HG02884 (cell line): ENCODE measurements around the gene NAGLU.
"Not testable (repeated sequence)": the region's sequence is repeated elsewhere in the genome, so short reads cannot be mapped to it uniquely, and the experiment has no call there.

Source experiments
- ATAC-seq: cut with Tn5 transposase; IDR thresholded peaks from one replicate; pipeline ENCODE4 v1.9.1; 2021; ENCODE audit warnings: mild to moderate bottlenecking, moderate library complexity; ENCODE audit not compliant: unreplicated experiment

NAGLU gene

GRCh38 chr17:42543190-42544079 lies 7.4 kb downstream of the NAGLU start:
- no peak for ATAC-seq

- no peak for ATAC-seq
These were observed 8.8 kb downstream of the NAGLU start for GRCh38 chr17:42544874-42545283.

DNA sequence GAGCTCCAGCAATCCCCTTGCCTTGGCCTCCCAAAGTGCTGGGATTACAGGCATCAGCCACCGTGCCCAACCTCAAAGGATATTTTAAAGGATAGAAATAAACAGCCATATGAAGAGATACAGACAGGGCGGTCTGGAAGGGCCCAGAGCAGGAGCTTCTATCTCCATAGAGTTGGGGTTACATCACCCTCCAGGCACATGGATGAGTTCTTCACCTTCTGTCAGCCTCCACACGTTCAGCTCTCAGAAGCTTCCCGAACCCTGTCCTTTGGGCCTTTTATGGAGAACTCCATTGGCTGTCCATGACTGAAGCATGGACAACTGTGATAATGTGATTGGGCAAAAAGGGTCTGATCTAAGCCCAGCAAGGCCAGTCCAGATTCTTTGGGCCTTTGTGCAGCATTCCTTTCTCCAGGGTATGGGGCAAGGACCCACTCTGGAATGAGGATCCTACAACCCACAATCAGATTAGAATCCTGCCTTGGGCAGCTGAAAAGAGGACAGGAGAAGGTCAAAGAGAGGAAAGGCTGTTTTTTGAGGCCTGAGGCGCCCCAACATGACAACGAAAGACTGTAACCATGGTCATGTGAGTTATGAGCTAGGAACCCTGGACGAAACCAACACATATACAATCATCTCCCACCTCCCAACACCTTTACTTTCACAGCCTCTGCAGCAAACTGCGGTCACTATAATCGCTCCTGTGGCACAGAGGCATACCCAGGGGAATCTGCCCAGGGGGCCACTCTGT lies 9.9 kb downstream of the NAGLU start:
- ATAC-seq = not testable (repeated sequence)

GRCh38 chr17:42547001-42547461 lies 11.0 kb downstream of the NAGLU start:
- no peak for ATAC-seq

DNA sequence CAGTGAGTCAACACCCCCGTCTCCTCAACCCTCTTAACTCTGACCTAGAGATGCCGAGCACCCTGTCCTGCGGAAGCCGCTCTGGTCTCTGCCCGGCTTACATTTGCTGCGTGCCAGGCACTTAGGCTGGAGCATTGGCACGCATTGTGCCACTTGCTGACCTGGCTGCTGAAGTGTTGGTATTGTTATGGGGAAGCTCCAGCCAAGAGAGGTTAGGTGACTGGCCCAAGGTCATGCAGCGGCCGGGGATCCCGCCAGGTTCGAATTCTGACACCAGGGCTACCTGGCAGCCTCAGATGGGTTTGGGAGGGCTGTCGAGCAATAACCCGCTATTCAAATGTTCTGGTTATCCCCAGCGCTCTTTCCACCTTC lies 11.6 kb downstream of the NAGLU start:
- no peak for ATAC-seq

DNA sequence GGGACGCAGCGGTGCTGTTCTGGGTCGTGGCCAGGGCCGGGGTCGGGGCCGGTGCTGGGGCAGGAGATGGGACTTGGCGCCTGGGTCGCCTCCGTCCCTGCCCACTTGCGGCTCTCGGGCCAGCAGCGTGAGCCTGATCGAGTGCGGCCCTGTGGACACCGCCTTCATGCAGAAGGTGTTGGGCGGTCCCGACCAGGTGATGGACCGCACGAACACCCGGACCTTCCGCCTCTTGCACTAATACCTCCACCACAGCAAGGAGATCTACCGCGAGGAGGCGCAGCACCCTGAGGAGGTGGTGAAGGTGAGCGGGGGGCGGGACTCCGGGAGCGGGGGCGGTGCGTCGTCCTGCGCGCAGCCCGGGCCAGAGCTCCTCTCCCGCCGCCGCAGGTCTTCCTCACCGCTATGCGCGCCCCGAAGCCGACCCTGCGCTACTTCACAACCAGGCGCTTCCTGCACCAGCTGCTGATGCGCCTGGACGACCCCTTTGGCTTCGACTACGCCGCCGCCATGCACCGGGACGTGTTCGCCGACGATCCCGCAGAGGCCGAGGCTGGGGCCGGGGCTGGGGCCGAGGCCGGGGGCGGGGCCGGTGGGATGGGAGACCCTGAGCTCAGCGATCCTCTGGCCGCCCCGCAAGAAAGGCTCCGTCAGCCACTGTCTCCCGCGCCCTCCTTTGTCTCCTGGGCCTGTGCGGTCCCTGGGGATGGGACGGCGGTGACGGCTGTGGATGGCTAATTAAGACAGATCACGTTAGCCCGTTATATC lies 12.2 kb downstream of the NAGLU start:
- no peak for ATAC-seq

GRCh38 chr17:42548993-42549755 lies 13.1 kb downstream of the NAGLU start:
- ATAC-seq = no peak

DNA sequence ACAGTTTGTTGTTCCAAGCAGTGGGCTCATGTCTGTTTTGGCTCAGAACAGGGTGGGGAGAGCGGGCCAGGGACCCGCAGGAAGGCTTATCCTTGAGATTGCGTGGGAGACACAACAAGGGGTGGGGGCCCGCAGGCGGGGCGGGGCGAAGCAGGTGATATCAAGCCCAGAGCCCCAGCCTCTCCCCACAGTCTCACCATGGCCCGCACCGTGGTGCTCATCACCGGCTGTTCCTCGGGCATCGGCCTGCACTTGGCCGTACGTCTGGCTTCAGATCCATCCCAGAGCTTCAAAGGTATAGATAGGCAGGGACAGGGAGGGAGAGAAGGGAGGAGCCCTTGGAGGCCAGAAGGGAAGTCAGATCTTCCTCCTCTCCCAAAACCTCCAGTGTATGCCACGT lies 16.7 kb downstream of the NAGLU start, which contains the start of gene HSD17B1:
TSS of gene HSD17B1 (plus strand) at position 188 of the 400 bp plus-strand sequence. CDS start at position 199, 11 bp downstream.
- not testable (repeated sequence) for ATAC-seq

DNA sequence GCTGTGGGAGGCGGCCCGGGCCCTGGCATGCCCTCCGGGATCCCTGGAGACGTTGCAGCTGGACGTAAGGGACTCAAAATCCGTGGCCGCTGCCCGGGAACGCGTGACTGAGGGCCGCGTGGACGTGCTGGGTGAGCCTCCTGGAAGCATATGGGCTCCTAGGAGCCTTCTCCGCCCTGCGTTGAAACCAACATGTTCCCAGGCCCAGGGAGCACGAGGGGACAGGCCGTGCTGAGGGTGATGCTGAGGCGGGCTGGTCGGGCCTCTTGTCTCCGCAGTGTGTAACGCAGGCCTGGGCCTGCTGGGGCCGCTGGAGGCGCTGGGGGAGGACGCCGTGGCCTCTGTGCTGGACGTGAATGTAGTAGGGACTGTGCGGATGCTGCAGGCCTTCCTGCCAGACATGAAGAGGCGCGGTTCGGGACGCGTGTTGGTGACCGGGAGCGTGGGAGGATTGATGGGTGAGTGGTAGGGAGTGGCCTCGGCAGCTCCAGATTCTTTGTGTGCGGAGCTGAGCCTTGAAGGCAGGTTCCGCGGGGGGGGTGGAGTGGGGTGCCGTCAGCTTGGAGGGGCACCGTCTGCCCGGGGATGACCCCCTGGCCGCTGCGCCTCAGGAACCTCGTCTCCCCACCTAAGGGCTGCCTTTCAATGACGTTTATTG lies 17.2 kb downstream of the NAGLU start:
- no peak for ATAC-seq

GRCh38 chr17:42553866-42554249 lies 17.8 kb downstream of the NAGLU start:
- ATAC-seq = no peak

GRCh38 chr17:42554250-42555121 lies 18.4 kb downstream of the NAGLU start:
- ATAC-seq = peak; percentile 70

DNA sequence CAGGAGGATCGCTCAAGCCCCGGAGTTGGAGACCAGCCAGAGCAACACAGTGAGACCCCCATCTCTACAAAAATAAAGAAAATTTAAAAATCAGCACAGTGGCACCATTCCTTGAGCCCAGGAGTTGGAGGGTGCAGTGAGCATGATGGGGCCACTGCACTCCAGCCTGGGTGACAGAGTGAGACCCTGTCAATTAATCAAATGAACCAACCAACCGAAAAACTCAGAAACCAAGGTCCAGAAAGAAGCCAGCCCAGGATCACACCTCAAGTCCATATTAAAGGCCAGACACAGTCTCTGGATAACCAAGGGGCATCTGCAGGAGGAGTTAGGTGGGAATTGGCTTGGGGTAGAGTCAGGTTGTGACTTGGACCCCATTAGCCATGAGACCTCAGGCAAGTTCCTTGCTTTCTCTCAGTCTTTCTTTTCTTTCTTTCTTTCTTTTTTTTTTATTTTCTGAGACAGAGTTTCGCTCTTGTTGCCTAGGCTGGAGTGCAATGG lies 19.1 kb downstream of the NAGLU start:
- ATAC-seq = no peak

DNA sequence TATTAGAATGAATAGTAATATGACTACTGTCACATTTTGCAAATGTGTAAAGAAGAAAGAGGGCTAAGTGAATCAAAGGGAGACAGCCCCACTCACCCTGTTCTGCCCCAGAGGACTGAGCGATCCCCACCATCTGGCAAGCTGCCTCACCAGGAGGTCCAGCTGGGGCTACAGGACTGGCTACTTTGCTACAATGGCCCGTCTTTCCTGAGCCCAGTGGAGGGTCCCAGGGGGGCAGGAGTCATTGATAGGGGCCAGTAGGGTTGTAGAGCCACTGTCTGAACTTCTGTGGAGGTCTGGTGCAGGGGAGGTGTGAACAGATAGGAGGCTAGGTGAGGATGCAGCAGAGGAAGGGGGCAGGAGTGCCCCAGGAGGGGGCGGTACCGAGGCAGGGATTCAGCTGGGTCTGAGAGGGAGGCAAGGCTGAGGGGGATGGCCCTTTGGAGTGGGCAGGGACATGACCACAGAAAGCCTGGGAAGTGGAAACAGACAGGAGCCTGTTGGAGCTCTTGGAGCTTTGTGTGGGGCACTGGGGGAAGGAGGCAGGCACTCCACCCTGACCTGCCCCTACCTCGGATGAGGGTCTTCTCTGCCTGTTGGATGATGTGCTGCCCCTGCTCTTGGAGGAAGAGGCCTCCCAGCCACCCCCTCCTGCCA lies 20.0 kb downstream of the NAGLU start:
- ATAC-seq = not testable (repeated sequence)

DNA sequence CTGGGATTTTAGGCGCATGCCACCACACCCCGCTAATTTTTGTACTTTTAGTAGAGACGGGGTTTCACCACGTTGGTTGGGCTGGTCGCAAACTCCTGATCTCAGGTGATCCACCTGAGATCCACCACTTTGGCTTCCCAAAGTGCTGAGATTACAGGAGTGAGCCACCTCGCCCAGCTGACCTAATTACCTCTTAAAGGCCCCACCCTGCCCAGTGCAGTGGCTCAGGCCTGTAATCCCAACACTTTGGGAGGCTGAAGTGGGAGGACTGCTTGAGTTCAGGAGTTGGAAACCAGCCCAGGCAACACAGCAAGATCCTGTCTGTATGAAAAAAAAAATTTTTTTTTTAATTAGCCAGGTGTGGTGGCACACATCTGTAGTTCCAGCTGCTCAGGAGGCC lies 23.0 kb downstream of the NAGLU start:
- no peak for ATAC-seq

- ATAC-seq = no peak
These were observed 24.2 kb downstream of the NAGLU start for GRCh38 chr17:42560246-42560645.

- ATAC-seq = no peak
These were observed 25.9 kb downstream of the NAGLU start, which contains the start of gene COASY for GRCh38 chr17:42561897-42562387. COASY (plus strand) TSS chr17:42562148; CDS start chr17:42562623, 475 bp downstream.

GRCh38 chr17:42562388-42563142 lies 26.5 kb downstream of the NAGLU start:
- no peak for ATAC-seq
